IPS-20b (cell line): ENCODE results near the gene HS3ST3B1.
A peak's percentile ranks its signal among the peaks of the same experiment; 100 is the strongest.

Experiments used
- H3K27ac ChIP-seq: one replicate; pipeline ENCODE4 v1.5.1; 2013; ENCODE audit warnings: low read length
- H3K27me3 ChIP-seq: 2 replicates; pipeline ENCODE4 v1.6.1; 2013; ENCODE audit warnings: mild to moderate bottlenecking, low read length, inconsistent platforms; ENCODE audit not compliant: insufficient read depth
- H3K36me3 ChIP-seq: 2 replicates; pipeline ENCODE4 v1.6.1; 2013; ENCODE audit warnings: low read depth, mild to moderate bottlenecking, inconsistent platforms, low read length, moderate library complexity; ENCODE audit not compliant: insufficient read depth
- H3K4me1 ChIP-seq: 2 replicates; pipeline ENCODE4 v1.6.1; 2013; ENCODE audit warnings: mild to moderate bottlenecking, control low read depth, inconsistent platforms, low read length, moderate library complexity; ENCODE audit not compliant: insufficient read depth
- H3K4me3 ChIP-seq: 2 replicates; pipeline ENCODE4 v1.5.1; 2013; ENCODE audit warnings: mild to moderate bottlenecking, low read length, inconsistent platforms
- H3K9ac ChIP-seq: 2 replicates; pipeline ENCODE4 v1.6.1; 2013; ENCODE audit warnings: low read depth, mild to moderate bottlenecking, inconsistent platforms, low read length, moderate library complexity
- H3K9me3 ChIP-seq: 2 replicates; pipeline ENCODE4 v1.6.1; 2013; ENCODE audit warnings: mild to moderate bottlenecking, low read depth, low read length, inconsistent platforms; ENCODE audit not compliant: insufficient read depth

HS3ST3B1 gene

GRCh38 chr17:14323522-14323981 lies 22.7 kb downstream of the HS3ST3B1 start:
- no peak overlapping the region for H3K4me3 ChIP-seq
- no peaks in the 10 kb centered on the region for H3K9me3 ChIP-seq
- peaks cover 6% of the 10 kb centered on the region; the same call in 1 of the 2 replicates for H3K4me1 ChIP-seq
- H3K27ac ChIP-seq = no peak overlapping the region
- peaks cover 57% of the 10 kb centered on the region for H3K27me3 ChIP-seq
- H3K36me3 ChIP-seq = no peaks in the 10 kb centered on the region
- H3K9ac ChIP-seq = no peak overlapping the region

GRCh38 chr17:14325618-14326167 lies 24.8 kb downstream of the HS3ST3B1 start:
- Histone ChIP-seq H3K4me1 (peaks cover 17% of the 10 kb centered on the region; the same call in 1 of the 2 replicates), H3K9ac (no peak overlapping the region), H3K27me3 (peaks cover 49% of the 10 kb centered on the region), H3K36me3 (no peaks in the 10 kb centered on the region), H3K4me3 (no peak overlapping the region), H3K9me3 (no peaks in the 10 kb centered on the region), H3K27ac (no peak overlapping the region)

GRCh38 chr17:14329900-14330491 lies 29.1 kb downstream of the HS3ST3B1 start:
- Histone ChIP-seq H3K9me3 (no peaks in the 10 kb centered on the region), H3K36me3 (no peaks in the 10 kb centered on the region), H3K27me3 (peaks cover 13% of the 10 kb centered on the region; the same call in 1 of the 2 replicates), H3K9ac (peak overlapping the region; percentile 68; the same call in 1 of the 2 replicates), H3K4me3 (peak overlapping the region; percentile 55; the same call in 1 of the 2 replicates), H3K27ac (no peak overlapping the region), H3K4me1 (peaks cover 37% of the 10 kb centered on the region; the same call in 1 of the 2 replicates)

GRCh38 chr17:14330492-14330962 lies 29.6 kb downstream of the HS3ST3B1 start:
- Histone ChIP-seq H3K27me3 (peaks cover 11% of the 10 kb centered on the region; the same call in 1 of the 2 replicates), H3K9me3 (no peaks in the 10 kb centered on the region), H3K36me3 (no peaks in the 10 kb centered on the region), H3K9ac (peak overlapping the region; percentile 68), H3K27ac (no peak overlapping the region), H3K4me1 (peaks cover 37% of the 10 kb centered on the region; the same call in 1 of the 2 replicates), H3K4me3 (peak overlapping the region; percentile 55)

GRCh38 chr17:14331225-14331981 lies 30.5 kb downstream of the HS3ST3B1 start:
- peak overlapping the region; percentile 55; the same call in 1 of the 2 replicates for H3K4me3 ChIP-seq
- H3K36me3 ChIP-seq = no peaks in the 10 kb centered on the region
- peak overlapping the region; percentile 68; the same call in 1 of the 2 replicates for H3K9ac ChIP-seq
- no peaks in the 10 kb centered on the region for H3K9me3 ChIP-seq
- peaks cover 7% of the 10 kb centered on the region; the same call in 1 of the 2 replicates for H3K27me3 ChIP-seq
- peak overlapping the region; percentile 8 for H3K27ac ChIP-seq
- H3K4me1 ChIP-seq = peaks cover 40% of the 10 kb centered on the region; the same call in 1 of the 2 replicates

- no peaks in the 10 kb centered on the region for H3K36me3 ChIP-seq
- no peaks in the 10 kb centered on the region for H3K9me3 ChIP-seq
- H3K9ac ChIP-seq = peak overlapping the region; percentile 17; the same call in 1 of the 2 replicates
- peaks cover 7% of the 10 kb centered on the region; the same call in 1 of the 2 replicates for H3K27me3 ChIP-seq
- peak overlapping the region; percentile 52; the same call in 1 of the 2 replicates for H3K4me3 ChIP-seq
- peaks cover 42% of the 10 kb centered on the region; the same call in 1 of the 2 replicates for H3K4me1 ChIP-seq
- peak overlapping the region; percentile 8 for H3K27ac ChIP-seq
Observed at GRCh38 chr17:14331982-14332298, 31.1 kb downstream of the HS3ST3B1 start.

GRCh38 chr17:14332331-14332730 lies 31.4 kb downstream of the HS3ST3B1 start:
- peaks cover 7% of the 10 kb centered on the region; the same call in 1 of the 2 replicates for H3K27me3 ChIP-seq
- no peak overlapping the region for H3K27ac ChIP-seq
- H3K36me3 ChIP-seq = no peaks in the 10 kb centered on the region

GRCh38 chr17:14333506-14333905 lies 32.6 kb downstream of the HS3ST3B1 start:
- Histone ChIP-seq H3K27me3 (peaks cover under 1% of the 10 kb centered on the region; the same call in 1 of the 2 replicates), H3K4me3 (no peak overlapping the region), H3K27ac (no peak overlapping the region), H3K9ac (no peak overlapping the region), H3K9me3 (no peaks in the 10 kb centered on the region), H3K36me3 (no peaks in the 10 kb centered on the region), H3K4me1 (peaks cover 42% of the 10 kb centered on the region; the same call in 1 of the 2 replicates)

More at GRCh38 chr17:14332331-14332730, 31.4 kb downstream of the HS3ST3B1 start:
- peak overlapping the region; percentile 17; the same call in 1 of the 2 replicates for H3K9ac ChIP-seq
- H3K4me1 ChIP-seq = peaks cover 42% of the 10 kb centered on the region; the same call in 1 of the 2 replicates
- peak overlapping the region; percentile 52; the same call in 1 of the 2 replicates for H3K4me3 ChIP-seq
- no peaks in the 10 kb centered on the region for H3K9me3 ChIP-seq

GRCh38 chr17:14334276-14334840 lies 33.5 kb downstream of the HS3ST3B1 start:
- Histone ChIP-seq H3K27ac (no peak overlapping the region), H3K27me3 (no peaks in the 10 kb centered on the region), H3K9me3 (no peaks in the 10 kb centered on the region), H3K4me3 (no peak overlapping the region), H3K9ac (no peak overlapping the region), H3K4me1 (peaks cover 42% of the 10 kb centered on the region; the same call in 1 of the 2 replicates), H3K36me3 (no peaks in the 10 kb centered on the region)

- H3K4me1 ChIP-seq = peaks cover 38% of the 10 kb centered on the region; the same call in 1 of the 2 replicates
- H3K27me3 ChIP-seq = no peaks in the 10 kb centered on the region
- no peak overlapping the region for H3K27ac ChIP-seq
- no peaks in the 10 kb centered on the region for H3K9me3 ChIP-seq
- H3K4me3 ChIP-seq = no peak overlapping the region
- no peak overlapping the region for H3K9ac ChIP-seq
- no peaks in the 10 kb centered on the region for H3K36me3 ChIP-seq
Observed at GRCh38 chr17:14334919-14335318, 34.0 kb downstream of the HS3ST3B1 start.

GRCh38 chr17:14336418-14336817 lies 35.5 kb downstream of the HS3ST3B1 start:
- Histone ChIP-seq H3K27me3 (no peaks in the 10 kb centered on the region), H3K36me3 (no peaks in the 10 kb centered on the region), H3K9ac (no peak overlapping the region), H3K4me1 (peaks cover 33% of the 10 kb centered on the region; the same call in 1 of the 2 replicates), H3K9me3 (no peaks in the 10 kb centered on the region), H3K27ac (no peak overlapping the region), H3K4me3 (no peak overlapping the region)
